KMS-11 (cell line): Measurements from ENCODE around the gene MLN.

ENCODE experiments used
- H2AFZ ChIP-seq: fragments of 200-600 bp; sonication (generic); 2 replicates; pipeline ENCODE4 v1.6.1; 2016; ENCODE audit warnings: antibody characterized with exemption, mixed run types, low read depth
- H3K27ac ChIP-seq: fragments of 200-600 bp; sonication (generic); 2 replicates; pipeline ENCODE4 v1.6.1; 2016; ENCODE audit warnings: mild to moderate bottlenecking, mixed run types
- H3K27me3 ChIP-seq: fragments of 200-600 bp; sonication (generic); 2 replicates; pipeline ENCODE4 v1.6.1; 2017; ENCODE audit warnings: mild to moderate bottlenecking, low read depth, mixed run types, moderate library complexity; ENCODE audit not compliant: insufficient read depth
- H3K36me3 ChIP-seq: fragments of 200-600 bp; sonication (generic); 2 replicates; pipeline ENCODE4 v1.6.1; 2017; ENCODE audit warnings: mild to moderate bottlenecking, mixed run types; ENCODE audit not compliant: insufficient read depth
- H3K4me1 ChIP-seq: fragments of 200-600 bp; sonication (generic); 2 replicates; pipeline ENCODE4 v1.6.1; 2016; ENCODE audit warnings: mild to moderate bottlenecking, low read depth, mixed run types; ENCODE audit not compliant: poor library complexity, severe bottlenecking
- H3K4me2 ChIP-seq: fragments of 200-600 bp; sonication (generic); 2 replicates; pipeline ENCODE4 v1.7.0; 2016; ENCODE audit warnings: mild to moderate bottlenecking, mixed run types
- H3K4me3 ChIP-seq: fragments of 200-600 bp; sonication (generic); IDR thresholded peaks from 2 replicates; pipeline ENCODE4 v1.6.1; 2017; ENCODE audit warnings: low read depth, low read length, mixed read lengths; ENCODE audit not compliant: insufficient read depth
- H3K79me2 ChIP-seq: fragments of 200-600 bp; sonication (generic); 2 replicates; pipeline ENCODE4 v1.6.1; 2016; ENCODE audit warnings: low read depth, mixed run types; ENCODE audit not compliant: insufficient read depth
- H3K9ac ChIP-seq: fragments of 200-600 bp; sonication (generic); 2 replicates; pipeline ENCODE4 v1.6.1; 2016; ENCODE audit warnings: mild to moderate bottlenecking, mixed run types
- H4K20me1 ChIP-seq: fragments of 200-600 bp; sonication (generic); 2 replicates; pipeline ENCODE4 v1.6.1; 2016; ENCODE audit warnings: mild to moderate bottlenecking, mixed run types; ENCODE audit not compliant: insufficient read depth
- TF ChIP-seq, protein P1 (sequence below): fragments of 200-600 bp; sonication (generic); conservative IDR thresholded peaks from 2 replicates; pipeline ENCODE4 v1.6.1; 2017; ENCODE audit warnings: low read depth, mild to moderate bottlenecking, antibody characterized with exemption, low read length, moderate library complexity, mixed read lengths

MLN gene

DNA sequence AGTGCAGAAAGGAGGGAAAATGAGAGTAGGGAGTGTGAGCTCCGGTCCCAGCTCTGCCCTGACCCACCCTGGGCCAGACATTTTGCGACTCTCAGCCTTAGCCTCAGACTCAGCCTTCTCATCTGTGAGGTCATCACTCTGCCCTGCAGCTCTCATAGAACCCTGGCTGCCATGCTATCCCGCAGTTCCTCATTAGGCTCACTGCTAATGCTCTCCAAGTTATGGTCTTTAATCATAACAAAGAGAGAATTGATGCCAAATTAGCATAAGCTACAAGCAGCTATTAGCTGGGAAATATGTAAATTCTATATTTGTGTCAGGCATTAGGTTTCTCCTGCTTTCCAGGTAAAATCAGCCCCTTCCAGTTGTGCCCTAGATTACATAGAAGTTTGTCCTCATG, 46.5 kb upstream of the MLN start:
- H3K79me2 ChIP-seq, result no peaks in the 10 kb centered on the region
- H3K27ac ChIP-seq, result no peak overlapping the region
- H3K4me2 ChIP-seq, result no peak overlapping the region
- H3K4me1 ChIP-seq, result no peaks in the 10 kb centered on the region
- peaks cover 87% of the 10 kb centered on the region for H3K27me3 ChIP-seq
- H3K9ac ChIP-seq, result no peak overlapping the region
- no peaks in the 10 kb centered on the region for H3K36me3 ChIP-seq
- no peak overlapping the region for H3K4me3 ChIP-seq
- H4K20me1 ChIP-seq, result no peaks in the 10 kb centered on the region
- no peak overlapping the region for H2AFZ ChIP-seq
- TF ChIP-seq, protein P1, sequence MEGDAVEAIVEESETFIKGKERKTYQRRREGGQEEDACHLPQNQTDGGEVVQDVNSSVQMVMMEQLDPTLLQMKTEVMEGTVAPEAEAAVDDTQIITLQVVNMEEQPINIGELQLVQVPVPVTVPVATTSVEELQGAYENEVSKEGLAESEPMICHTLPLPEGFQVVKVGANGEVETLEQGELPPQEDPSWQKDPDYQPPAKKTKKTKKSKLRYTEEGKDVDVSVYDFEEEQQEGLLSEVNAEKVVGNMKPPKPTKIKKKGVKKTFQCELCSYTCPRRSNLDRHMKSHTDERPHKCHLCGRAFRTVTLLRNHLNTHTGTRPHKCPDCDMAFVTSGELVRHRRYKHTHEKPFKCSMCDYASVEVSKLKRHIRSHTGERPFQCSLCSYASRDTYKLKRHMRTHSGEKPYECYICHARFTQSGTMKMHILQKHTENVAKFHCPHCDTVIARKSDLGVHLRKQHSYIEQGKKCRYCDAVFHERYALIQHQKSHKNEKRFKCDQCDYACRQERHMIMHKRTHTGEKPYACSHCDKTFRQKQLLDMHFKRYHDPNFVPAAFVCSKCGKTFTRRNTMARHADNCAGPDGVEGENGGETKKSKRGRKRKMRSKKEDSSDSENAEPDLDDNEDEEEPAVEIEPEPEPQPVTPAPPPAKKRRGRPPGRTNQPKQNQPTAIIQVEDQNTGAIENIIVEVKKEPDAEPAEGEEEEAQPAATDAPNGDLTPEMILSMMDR, result no peak

DNA sequence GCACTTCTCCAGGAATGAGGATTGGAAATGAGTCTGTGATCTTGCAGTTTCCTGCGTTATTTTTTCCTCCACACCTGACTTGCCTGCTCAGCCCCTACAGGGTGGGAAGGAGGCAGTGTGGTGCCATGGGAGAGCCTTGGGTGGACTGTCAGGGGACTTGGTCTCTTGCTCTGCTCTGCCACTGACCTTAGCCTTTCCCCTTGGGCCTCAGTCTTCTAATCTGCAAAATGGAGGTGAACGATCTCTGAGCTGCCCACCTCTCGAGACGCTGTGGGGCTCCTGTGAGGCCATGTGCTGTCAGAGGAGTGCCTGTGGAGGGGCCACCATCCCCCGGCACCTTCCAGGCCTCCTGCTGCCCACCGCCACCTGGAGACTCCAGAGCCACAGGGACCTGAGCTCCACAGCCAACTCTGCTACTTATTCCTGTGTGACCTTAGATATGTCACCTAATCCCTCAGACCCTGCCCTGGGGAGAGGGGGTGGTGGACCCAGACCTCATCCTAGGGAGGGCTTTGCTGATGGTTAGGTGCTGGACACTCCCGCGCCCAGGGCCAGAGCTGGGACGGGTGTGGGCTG, 45.8 kb upstream of the MLN start:
- Histone ChIP-seq H3K27me3 (peaks cover 87% of the 10 kb centered on the region), H3K4me1 (no peaks in the 10 kb centered on the region), H3K4me2 (no peak overlapping the region), H3K79me2 (no peaks in the 10 kb centered on the region), H2AFZ (no peak overlapping the region), H3K36me3 (no peaks in the 10 kb centered on the region), H4K20me1 (no peaks in the 10 kb centered on the region), H3K27ac (no peak overlapping the region), H3K9ac (no peak overlapping the region), H3K4me3 (no peak overlapping the region)
- TF ChIP-seq, protein P1, result no peak

DNA sequence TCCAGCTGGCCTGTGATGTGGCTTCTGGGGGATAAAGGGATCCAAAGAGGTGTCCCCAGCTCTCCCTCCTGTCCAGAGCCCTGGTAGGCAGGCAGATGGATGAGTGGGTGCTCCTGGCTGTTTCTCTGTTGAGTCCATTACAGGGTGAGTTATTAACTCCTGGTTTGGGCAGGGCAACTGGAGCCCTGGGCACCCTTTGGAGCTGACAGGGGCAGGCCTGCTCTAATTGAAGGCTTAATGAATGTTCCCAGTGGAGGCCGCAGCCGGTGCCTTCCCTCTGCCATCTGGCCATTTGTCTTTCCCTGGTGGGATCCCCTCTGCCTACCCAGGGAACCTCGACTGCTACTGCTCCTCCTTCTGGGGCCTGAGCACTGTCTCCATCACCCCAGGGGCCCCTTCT, 44.7 kb upstream of the MLN start:
- Histone ChIP-seq H3K27me3 (peaks cover 86% of the 10 kb centered on the region), H3K79me2 (no peaks in the 10 kb centered on the region), H3K4me1 (no peaks in the 10 kb centered on the region), H3K27ac (no peak overlapping the region), H2AFZ (no peak overlapping the region), H4K20me1 (no peaks in the 10 kb centered on the region), H3K9ac (no peak overlapping the region), H3K4me3 (no peak overlapping the region), H3K36me3 (no peaks in the 10 kb centered on the region), H3K4me2 (no peak overlapping the region)
- TF ChIP-seq, protein P1, result no peak

DNA sequence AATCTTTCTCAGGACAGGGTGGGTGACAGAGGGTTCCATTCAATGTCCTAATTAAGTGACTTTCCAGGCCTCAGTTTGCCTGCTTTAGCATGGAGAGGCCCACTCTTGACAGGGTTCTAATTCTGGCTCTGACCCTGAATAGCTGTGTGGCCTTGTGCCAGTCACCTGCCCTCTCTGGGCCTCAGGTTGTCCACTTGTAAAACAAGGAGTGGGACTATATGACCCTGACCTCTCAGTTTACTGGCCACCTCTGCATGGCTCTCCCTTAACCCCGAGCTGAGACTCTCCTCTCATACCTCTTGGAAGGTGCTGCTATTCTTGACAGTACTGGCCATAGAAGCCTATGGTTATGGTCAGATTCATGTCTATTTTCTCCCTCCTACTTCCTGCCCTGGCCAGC, 44.1 kb upstream of the MLN start:
- no peaks in the 10 kb centered on the region for H3K79me2 ChIP-seq
- peaks cover 88% of the 10 kb centered on the region for H3K27me3 ChIP-seq
- H3K36me3 ChIP-seq, result no peaks in the 10 kb centered on the region
- no peak overlapping the region for H3K4me3 ChIP-seq
- no peaks in the 10 kb centered on the region for H4K20me1 ChIP-seq
- H3K4me2 ChIP-seq, result no peak overlapping the region
- no peak overlapping the region for H2AFZ ChIP-seq
- no peak overlapping the region for H3K9ac ChIP-seq
- no peak overlapping the region for H3K27ac ChIP-seq
- no peaks in the 10 kb centered on the region for H3K4me1 ChIP-seq
- TF ChIP-seq, protein P1, result no peak
